Measurements from ENCODE around the gene XPR1.

Gene XPR1

GRCh38 chr1:180779584-180779983 is 147.8 kb downstream of the XPR1 start:
- no peaks in the 10 kb centered on the region for H4K20me1 ChIP-seq (ENCODE audit: insufficient read depth, low read length)
- no peak overlapping the region for H3K27ac ChIP-seq (ENCODE audit: low read length)
- H3K27me3 ChIP-seq (ENCODE audit: low read depth, low read length) = no peaks in the 10 kb centered on the region

GRCh38 chr1:180781718-180782117 is 149.9 kb downstream of the XPR1 start:
- TF ChIP-seq EZH2phosphoT487 (IDR thresholded peaks at IDR 0.05; ENCODE audit: low read depth) = no peak
- Histone ChIP-seq H2AFZ (ENCODE audit: low read depth, low read length) (no peak overlapping the region), H3K36me3 (replicated peaks; ENCODE audit: low read depth, low read length) (no peaks in the 10 kb centered on the region), H4K20me1 (ENCODE audit: insufficient read depth, low read length) (no peaks in the 10 kb centered on the region), H3K27me3 (ENCODE audit: low read depth, low read length) (no peaks in the 10 kb centered on the region), H3K4me3 (ENCODE audit: low read length) (no peak overlapping the region), H3K27ac (ENCODE audit: low read length) (no peak overlapping the region), H3K9me3 (ENCODE audit: insufficient read depth, low read length) (no peaks in the 10 kb centered on the region), H3K4me2 (ENCODE audit: low read length) (no peak overlapping the region), H3K79me2 (ENCODE audit: low read length) (no peaks in the 10 kb centered on the region), H3K9ac (ENCODE audit: low read length) (no peak overlapping the region), H3K4me1 (ENCODE audit: low read length) (peaks cover 6% of the 10 kb centered on the region; the same call in 1 of the 2 replicates)

More at GRCh38 chr1:180779584-180779983, 147.8 kb downstream of the XPR1 start:
- Histone ChIP-seq H3K4me3 (ENCODE audit: low read length) (no peak overlapping the region), H3K36me3 (replicated peaks; ENCODE audit: low read depth, low read length) (no peaks in the 10 kb centered on the region), H3K79me2 (ENCODE audit: low read length) (no peaks in the 10 kb centered on the region), H2AFZ (ENCODE audit: low read depth, low read length) (no peak overlapping the region), H3K4me2 (ENCODE audit: low read length) (no peak overlapping the region), H3K4me1 (ENCODE audit: low read length) (peaks cover 6% of the 10 kb centered on the region; the same call in 1 of the 2 replicates), H3K9ac (ENCODE audit: low read length) (no peak overlapping the region), H3K9me3 (ENCODE audit: insufficient read depth, low read length) (no peaks in the 10 kb centered on the region)
- TF ChIP-seq EZH2phosphoT487 (IDR thresholded peaks at IDR 0.05; ENCODE audit: low read depth) (no peak), CTCF (IDR thresholded peaks at IDR 0.05; ENCODE audit: low read depth, low read length) (no peak)

- Histone ChIP-seq H3K9ac (ENCODE audit: low read length) (no peak overlapping the region), H2AFZ (ENCODE audit: low read depth, low read length) (no peak overlapping the region), H3K79me2 (ENCODE audit: low read length) (no peaks in the 10 kb centered on the region), H3K4me2 (ENCODE audit: low read length) (no peak overlapping the region), H3K27ac (ENCODE audit: low read length) (no peak overlapping the region), H3K4me3 (ENCODE audit: low read length) (no peak overlapping the region), H3K36me3 (replicated peaks; ENCODE audit: low read depth, low read length) (no peaks in the 10 kb centered on the region), H3K27me3 (ENCODE audit: low read depth, low read length) (no peaks in the 10 kb centered on the region), H3K4me1 (ENCODE audit: low read length) (no peaks in the 10 kb centered on the region), H4K20me1 (ENCODE audit: insufficient read depth, low read length) (no peaks in the 10 kb centered on the region), H3K9me3 (ENCODE audit: insufficient read depth, low read length) (no peaks in the 10 kb centered on the region)
- TF ChIP-seq CTCF (IDR thresholded peaks at IDR 0.05; ENCODE audit: low read depth, low read length) = no peak
- TF ChIP-seq EZH2phosphoT487 (IDR thresholded peaks at IDR 0.05; ENCODE audit: low read depth) = no peak
These were observed 153.5 kb downstream of the XPR1 start for GRCh38 chr1:180785291-180785690.

- no peak overlapping the region for H3K9ac ChIP-seq (ENCODE audit: low read length)
- TF ChIP-seq EZH2phosphoT487 (IDR thresholded peaks at IDR 0.05; ENCODE audit: low read depth) = no peak
- TF ChIP-seq CTCF (IDR thresholded peaks at IDR 0.05; ENCODE audit: low read depth, low read length) = no peak
- no peaks in the 10 kb centered on the region for H3K27me3 ChIP-seq (ENCODE audit: low read depth, low read length)
- no peak overlapping the region for H3K4me3 ChIP-seq (ENCODE audit: low read length)
- H3K79me2 ChIP-seq (ENCODE audit: low read length) = no peaks in the 10 kb centered on the region
- no peak overlapping the region for H3K27ac ChIP-seq (ENCODE audit: low read length)
- no peaks in the 10 kb centered on the region for H3K36me3 ChIP-seq (replicated peaks; ENCODE audit: low read depth, low read length)
- no peak overlapping the region for H2AFZ ChIP-seq (ENCODE audit: low read depth, low read length)
- no peak overlapping the region for H3K4me2 ChIP-seq (ENCODE audit: low read length)
- no peaks in the 10 kb centered on the region for H3K9me3 ChIP-seq (ENCODE audit: insufficient read depth, low read length)
- no peaks in the 10 kb centered on the region for H4K20me1 ChIP-seq (ENCODE audit: insufficient read depth, low read length)
- H3K4me1 ChIP-seq (ENCODE audit: low read length) = no peaks in the 10 kb centered on the region
These were observed 154.1 kb downstream of the XPR1 start for GRCh38 chr1:180785887-180786286.

GRCh38 chr1:180786624-180787023 is 154.8 kb downstream of the XPR1 start:
- Histone ChIP-seq H3K27me3 (ENCODE audit: low read depth, low read length) (no peaks in the 10 kb centered on the region), H3K9ac (ENCODE audit: low read length) (no peak overlapping the region)

More at GRCh38 chr1:180786624-180787023, 154.8 kb downstream of the XPR1 start:
- H3K9me3 ChIP-seq (ENCODE audit: insufficient read depth, low read length) = no peaks in the 10 kb centered on the region
- H3K36me3 ChIP-seq (replicated peaks; ENCODE audit: low read depth, low read length) = no peaks in the 10 kb centered on the region
- no peak overlapping the region for H2AFZ ChIP-seq (ENCODE audit: low read depth, low read length)
- H3K4me3 ChIP-seq (ENCODE audit: low read length) = no peak overlapping the region
- TF ChIP-seq EZH2phosphoT487 (IDR thresholded peaks at IDR 0.05; ENCODE audit: low read depth) = no peak
- no peak for TF ChIP-seq CTCF (IDR thresholded peaks at IDR 0.05; ENCODE audit: low read depth, low read length)
- no peaks in the 10 kb centered on the region for H3K79me2 ChIP-seq (ENCODE audit: low read length)
- no peaks in the 10 kb centered on the region for H3K4me1 ChIP-seq (ENCODE audit: low read length)
- no peak overlapping the region for H3K4me2 ChIP-seq (ENCODE audit: low read length)
- H3K27ac ChIP-seq (ENCODE audit: low read length) = no peak overlapping the region
- no peaks in the 10 kb centered on the region for H4K20me1 ChIP-seq (ENCODE audit: insufficient read depth, low read length)
